Measurements from ENCODE around the gene SLC9A9. TPM values are rescaled to one million over a fixed set of nuclear protein-coding genes. Genes with fewer than 3 reads are reported as not detected.

The SLC9A9 gene
- total and polyA plus RNA-seq, 10 donors = 10.8 to 58.2 (median 44.7) TPM

DNA sequence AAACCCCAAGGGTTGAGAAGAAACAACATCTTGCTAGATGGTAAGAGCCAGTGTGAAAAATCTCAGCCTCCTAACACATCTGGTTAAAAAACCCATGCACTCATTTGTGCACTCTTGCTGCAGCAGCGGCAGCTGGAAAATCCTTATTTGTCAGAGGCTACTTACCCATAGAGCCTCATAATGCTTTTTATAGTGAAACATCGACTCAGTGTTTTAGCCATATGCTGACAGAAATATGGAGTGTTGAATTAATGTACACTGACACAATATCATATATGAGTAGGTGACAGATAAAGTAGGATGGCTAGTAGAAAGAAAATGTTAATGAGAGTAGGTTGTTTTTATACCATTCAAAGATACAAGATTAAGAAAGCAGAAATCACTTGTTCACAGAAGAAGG lies 13.0 kb downstream of the SLC9A9 start:
- intact Hi-C loops (cut with DNase I; ENCODE audit: low total_unique reads) = no loop called here
- Histone ChIP-seq H3K4me1 (peaks cover 17 to 50% (median 25%) of the 10 kb centered on the region in 6 donors), H3K27me3 (replicated peaks in 1 of 7) (no peaks in the 10 kb centered on the region), H3K36me3 (no peaks in the 10 kb centered on the region), H3K4me3 (no peak overlapping the region), H3K9me3 (no peaks in the 10 kb centered on the region), H3K27ac (no peak overlapping the region)
- no peak for DNase-seq
- TF ChIP-seq, protein P1, sequence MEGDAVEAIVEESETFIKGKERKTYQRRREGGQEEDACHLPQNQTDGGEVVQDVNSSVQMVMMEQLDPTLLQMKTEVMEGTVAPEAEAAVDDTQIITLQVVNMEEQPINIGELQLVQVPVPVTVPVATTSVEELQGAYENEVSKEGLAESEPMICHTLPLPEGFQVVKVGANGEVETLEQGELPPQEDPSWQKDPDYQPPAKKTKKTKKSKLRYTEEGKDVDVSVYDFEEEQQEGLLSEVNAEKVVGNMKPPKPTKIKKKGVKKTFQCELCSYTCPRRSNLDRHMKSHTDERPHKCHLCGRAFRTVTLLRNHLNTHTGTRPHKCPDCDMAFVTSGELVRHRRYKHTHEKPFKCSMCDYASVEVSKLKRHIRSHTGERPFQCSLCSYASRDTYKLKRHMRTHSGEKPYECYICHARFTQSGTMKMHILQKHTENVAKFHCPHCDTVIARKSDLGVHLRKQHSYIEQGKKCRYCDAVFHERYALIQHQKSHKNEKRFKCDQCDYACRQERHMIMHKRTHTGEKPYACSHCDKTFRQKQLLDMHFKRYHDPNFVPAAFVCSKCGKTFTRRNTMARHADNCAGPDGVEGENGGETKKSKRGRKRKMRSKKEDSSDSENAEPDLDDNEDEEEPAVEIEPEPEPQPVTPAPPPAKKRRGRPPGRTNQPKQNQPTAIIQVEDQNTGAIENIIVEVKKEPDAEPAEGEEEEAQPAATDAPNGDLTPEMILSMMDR (IDR thresholded peaks at IDR 0.05 in 8 of 11, conservative IDR thresholded peaks at IDR 0.05 in 3 of 11) = no peak
- no peak for TF ChIP-seq POLR2A (IDR thresholded peaks at IDR 0.05)
- WGBS, 5 donors = 67 to 83% (median 79%) methylated on average over 2 of the region's 2 CpGs

DNA sequence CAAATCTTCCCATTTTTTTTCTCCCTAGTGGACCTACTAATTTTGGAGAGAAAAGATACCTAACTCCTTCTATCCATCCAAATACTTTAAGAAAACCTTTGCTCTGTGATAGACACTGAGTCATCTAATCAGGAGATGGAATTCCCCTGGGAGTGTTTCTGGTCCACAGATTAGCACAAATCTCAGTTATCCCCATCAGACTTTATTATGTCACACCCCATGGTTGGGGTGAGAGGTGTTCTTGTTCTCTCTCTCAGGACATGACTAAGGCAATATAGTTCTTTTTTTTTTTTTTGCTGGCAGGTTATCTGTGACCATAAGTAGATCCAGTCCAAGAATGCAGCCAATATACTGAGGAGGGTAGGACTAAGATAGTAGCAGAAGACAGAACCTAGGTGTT lies 15.8 kb downstream of the SLC9A9 start:
- no peak for TF ChIP-seq POLR2AphosphoS5 (IDR thresholded peaks at IDR 0.05)
- TF ChIP-seq, protein P1 (IDR thresholded peaks at IDR 0.05 in 8 of 11, conservative IDR thresholded peaks at IDR 0.05 in 3 of 11) = no peak
- no peak for TF ChIP-seq POLR2A (IDR thresholded peaks at IDR 0.05)
- Histone ChIP-seq H3K27me3 (replicated peaks in 1 of 7) (no peaks in the 10 kb centered on the region), H3K4me3 (no peak overlapping the region), H3K27ac (peak overlapping the region in 5 of 8 donors; percentile 6 to 72 (median 65)), H3K4me1 (peaks cover 17 to 48% (median 23%) of the 10 kb centered on the region in 6 donors), H3K36me3 (no peaks in the 10 kb centered on the region), H3K9me3 (no peaks in the 10 kb centered on the region)
- intact Hi-C loops (cut with DNase I; ENCODE audit: low total_unique reads) = no loop called here
- DNase-seq = no peak

DNA sequence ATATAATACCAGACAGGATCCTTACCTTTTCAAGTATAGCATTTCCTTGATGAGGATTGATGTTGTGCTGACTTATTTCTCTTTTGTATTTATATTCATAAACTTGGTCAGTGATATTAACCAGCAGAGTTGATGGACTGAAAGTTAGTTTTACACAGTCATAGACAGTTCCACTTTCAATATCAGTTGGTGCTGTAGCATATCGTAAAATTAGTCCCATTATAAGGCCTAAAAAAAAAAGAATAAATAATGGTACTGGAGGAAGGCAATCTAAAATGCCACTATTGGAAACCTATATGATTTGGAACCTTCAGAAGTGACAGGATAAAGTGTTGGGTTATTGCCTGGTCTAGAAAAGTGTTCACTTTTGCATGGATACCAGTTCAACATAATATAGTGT lies 16.3 kb downstream of the SLC9A9 start:
- TF ChIP-seq POLR2AphosphoS5 (IDR thresholded peaks at IDR 0.05) (no peak), POLR2A (IDR thresholded peaks at IDR 0.05) (no peak)
- TF ChIP-seq, protein P1 (IDR thresholded peaks at IDR 0.05 in 8 of 11, conservative IDR thresholded peaks at IDR 0.05 in 3 of 11) = no peak
- no peaks in the 10 kb centered on the region for H3K9me3 ChIP-seq
- intact Hi-C loops (cut with DNase I; ENCODE audit: low total_unique reads) = no loop called here
- peaks cover 17 to 52% (median 25%) of the 10 kb centered on the region in 6 donors for H3K4me1 ChIP-seq
- WGBS, 5 donors = 29 to 67% (median 47%) methylated on average over 1 of the region's 1 CpG
- no peaks in the 10 kb centered on the region for H3K36me3 ChIP-seq
- H3K27me3 ChIP-seq (replicated peaks in 1 of 7) = no peaks in the 10 kb centered on the region
- H3K27ac ChIP-seq = peak overlapping the region in 5 of 8 donors; percentile 55 to 72 (median 65)
- no peak for DNase-seq
- peak overlapping the region in 1 of 8 donors; percentile 0 for H3K4me3 ChIP-seq

DNA sequence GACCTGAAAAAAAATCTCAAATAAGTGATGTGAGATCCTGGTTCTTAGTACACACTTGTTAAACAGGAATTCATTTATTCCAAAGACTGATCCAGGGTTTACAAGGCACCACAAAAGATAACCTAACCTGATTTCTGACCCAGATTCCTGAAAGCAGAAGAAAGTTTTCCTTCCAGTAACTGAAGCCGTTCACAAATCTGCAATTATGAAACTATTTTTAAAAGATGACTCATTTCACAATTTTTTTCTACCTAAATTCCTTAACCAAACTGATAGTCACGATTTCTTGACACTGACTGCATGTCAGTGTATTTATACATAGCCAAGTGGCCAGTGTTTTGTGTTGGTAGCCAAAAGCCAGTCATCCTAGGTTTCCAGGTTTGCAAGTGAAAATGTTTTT lies 17.1 kb downstream of the SLC9A9 start:
- intact Hi-C loops (cut with DNase I; ENCODE audit: low total_unique reads) = no loop called here
- H3K4me3 ChIP-seq = no peak overlapping the region
- no peak for DNase-seq
- 1 to 14% (median 1%) methylated on average over 2 of the region's 2 CpGs for WGBS, 5 donors
- H3K9me3 ChIP-seq = no peaks in the 10 kb centered on the region
- peak overlapping the region; percentile 36 to 72 (median 62) for H3K27ac ChIP-seq
- peaks cover 20 to 60% (median 33%) of the 10 kb centered on the region in 6 donors for H3K4me1 ChIP-seq
- no peaks in the 10 kb centered on the region for H3K27me3 ChIP-seq (replicated peaks in 1 of 7)
- TF ChIP-seq POLR2AphosphoS5 (IDR thresholded peaks at IDR 0.05) = no peak
- no peak for TF ChIP-seq POLR2A (IDR thresholded peaks at IDR 0.05)
- TF ChIP-seq, protein P1 (IDR thresholded peaks at IDR 0.05 in 8 of 11, conservative IDR thresholded peaks at IDR 0.05 in 3 of 11) = no peak
- H3K36me3 ChIP-seq = no peaks in the 10 kb centered on the region
